ENCODE data around the gene HAPLN3. TPM values are rescaled to one million over a fixed set of nuclear protein-coding genes. Genes with fewer than 3 reads are reported as not detected.

The HAPLN3 gene
- total RNA-seq, 1 experiment from 2014 or later, result 42.4 TPM

DNA sequence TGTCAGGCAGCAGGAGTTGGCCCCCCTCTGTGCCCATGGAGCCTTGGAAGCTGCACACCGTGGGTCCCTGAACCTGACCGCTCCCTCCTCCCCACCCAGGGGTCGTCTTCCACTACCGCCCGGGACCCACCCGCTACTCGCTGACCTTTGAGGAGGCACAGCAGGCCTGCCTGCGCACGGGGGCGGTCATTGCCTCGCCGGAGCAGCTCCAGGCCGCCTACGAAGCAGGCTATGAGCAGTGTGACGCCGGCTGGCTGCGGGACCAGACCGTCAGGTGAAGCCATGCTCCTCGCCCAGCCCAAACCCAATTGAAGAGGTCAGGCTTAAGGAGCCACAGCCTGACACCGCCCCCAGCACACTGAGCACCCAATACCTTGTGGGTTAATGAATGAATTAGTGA lies 48.2 kb downstream of the HAPLN3 start:
- no peaks in the 10 kb centered on the region for H3K23me2 ChIP-seq (ENCODE audit: insufficient read length, low read depth, low read length, poor library complexity, severe bottlenecking)
- H2BK15ac ChIP-seq (ENCODE audit: low read depth, low read length), result no peak overlapping the region
- no peak overlapping the region for H2BK20ac ChIP-seq (ENCODE audit: low read depth, low read length, poor library complexity, severe bottlenecking)
- no peaks in the 10 kb centered on the region for H3K79me2 ChIP-seq (ENCODE audit: insufficient read depth, low read length)
- H3T11ph ChIP-seq (ENCODE audit: low read length), result no peak overlapping the region
- H3K9me3 Mint-ChIP-seq, result no peaks in the 10 kb centered on the region
- no peak overlapping the region for H3K18ac ChIP-seq (ENCODE audit: insufficient read length, low read depth, low read length)
- no peak overlapping the region for H2BK5ac ChIP-seq (ENCODE audit: insufficient read length, low read length)
- H4K5ac ChIP-seq (ENCODE audit: insufficient read length, low read depth, low read length), result no peak overlapping the region
- no peaks in the 10 kb centered on the region for H3K9me3 ChIP-seq (ENCODE audit: control insufficient read depth, low read depth, low read length)
- peaks cover 3% of the 10 kb centered on the region for H3K27me3 Mint-ChIP-seq (ENCODE audit: low read depth)
- H3K56ac ChIP-seq (ENCODE audit: insufficient read length, low read depth, low read length), result no peak overlapping the region
- H3K27ac ChIP-seq (ENCODE audit: insufficient read length, low read depth, low read length), result no peak overlapping the region
- WGBS (ENCODE audit: extremely low coverage, insufficient read length, low lambda C conversion rate), result no CpG with 5 or more reads among the region's 20 CpGs
- DNase-seq, result no peak
- H2AK5ac ChIP-seq (ENCODE audit: insufficient read length, low read length), result no peak overlapping the region
- H2BK120ac ChIP-seq (ENCODE audit: low read depth, low read length, poor library complexity, severe bottlenecking), result no peak overlapping the region
- H3K27ac Mint-ChIP-seq, result no peak overlapping the region; a peak in 1 of 7 replicates
- TF ChIP-seq, protein P1, sequence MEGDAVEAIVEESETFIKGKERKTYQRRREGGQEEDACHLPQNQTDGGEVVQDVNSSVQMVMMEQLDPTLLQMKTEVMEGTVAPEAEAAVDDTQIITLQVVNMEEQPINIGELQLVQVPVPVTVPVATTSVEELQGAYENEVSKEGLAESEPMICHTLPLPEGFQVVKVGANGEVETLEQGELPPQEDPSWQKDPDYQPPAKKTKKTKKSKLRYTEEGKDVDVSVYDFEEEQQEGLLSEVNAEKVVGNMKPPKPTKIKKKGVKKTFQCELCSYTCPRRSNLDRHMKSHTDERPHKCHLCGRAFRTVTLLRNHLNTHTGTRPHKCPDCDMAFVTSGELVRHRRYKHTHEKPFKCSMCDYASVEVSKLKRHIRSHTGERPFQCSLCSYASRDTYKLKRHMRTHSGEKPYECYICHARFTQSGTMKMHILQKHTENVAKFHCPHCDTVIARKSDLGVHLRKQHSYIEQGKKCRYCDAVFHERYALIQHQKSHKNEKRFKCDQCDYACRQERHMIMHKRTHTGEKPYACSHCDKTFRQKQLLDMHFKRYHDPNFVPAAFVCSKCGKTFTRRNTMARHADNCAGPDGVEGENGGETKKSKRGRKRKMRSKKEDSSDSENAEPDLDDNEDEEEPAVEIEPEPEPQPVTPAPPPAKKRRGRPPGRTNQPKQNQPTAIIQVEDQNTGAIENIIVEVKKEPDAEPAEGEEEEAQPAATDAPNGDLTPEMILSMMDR (conservative IDR thresholded peaks at IDR 0.05), result no peak
- H3K4me2 ChIP-seq (ENCODE audit: insufficient read depth, insufficient read length, low read length), result no peak overlapping the region
- no peak overlapping the region for H3K14ac ChIP-seq (ENCODE audit: insufficient read depth, low read length)
- peaks cover 0 to 8% of the 10 kb centered on the region in 2 experiments; a peak in 2 of 4 replicates for H3K4me1 Mint-ChIP-seq
- H4K20me1 ChIP-seq (ENCODE audit: control insufficient read depth, insufficient read depth, insufficient read length), result no peaks in the 10 kb centered on the region
- no peak overlapping the region for H3K9ac ChIP-seq (ENCODE audit: extremely low read depth, insufficient read length, low read length)
- H3K23ac ChIP-seq (ENCODE audit: insufficient read length, low read depth, low read length), result no peak overlapping the region
- H4K91ac ChIP-seq (ENCODE audit: insufficient read length, low read depth, low read length), result no peak overlapping the region
- H3K36me3 Mint-ChIP-seq (ENCODE audit: insufficient read depth in 1 of 3, low read depth in 3 of 3), result no peaks in the 10 kb centered on the region
- no peak overlapping the region for H3K4me3 Mint-ChIP-seq
- no peaks in the 10 kb centered on the region for H3K4me1 ChIP-seq (ENCODE audit: insufficient read depth, low read length)
- no peaks in the 10 kb centered on the region for H3K79me1 ChIP-seq (ENCODE audit: insufficient read depth, low read depth, low read length, poor library complexity, severe bottlenecking)
- no peaks in the 10 kb centered on the region for H3K27me3 ChIP-seq (ENCODE audit: insufficient read depth, low read length)
- no peak overlapping the region for H3K4ac ChIP-seq (ENCODE audit: low read depth, low read length)
- H4K8ac ChIP-seq (replicated peaks; ENCODE audit: insufficient read length, low read depth, low read length), result no peak overlapping the region
- H2AFZ ChIP-seq (ENCODE audit: low read length), result no peak overlapping the region
- H2BK12ac ChIP-seq (ENCODE audit: insufficient read length, low read depth, low read length), result no peak overlapping the region
